HepG2 (cell line): Measurements from ENCODE around the gene RNF5. TPM values are rescaled to one million over a fixed set of nuclear protein-coding genes. Genes with fewer than 3 reads are reported as not detected.

Experiments used
- AGO2 ChIP-seq: fragments of 200-400 bp; formaldehyde crosslinking; optimal IDR thresholded peaks from 2 replicates; pipeline ENCODE3; 2017; ENCODE audit warnings: mild to moderate bottlenecking, low read depth, low read length, moderate library complexity
- ARNT ChIP-seq: fragments of 450-650 bp; IDR thresholded peaks from 2 replicates; pipeline ENCODE4 v1.6.1; 2017
- ETS1 ChIP-seq: sonication (generic); formaldehyde crosslinking; IDR thresholded peaks from 2 replicates; pipeline ENCODE4 v1.4.0; 2020; ENCODE audit warnings: missing genetic modification reagents
- FOSL1 ChIP-seq: sonication (generic); formaldehyde crosslinking; IDR thresholded peaks from 2 replicates; pipeline ENCODE4 v1.9.0; 2021; ENCODE audit warnings: missing genetic modification reagents, borderline replicate concordance
- HIC2 ChIP-seq: sonication (generic); formaldehyde crosslinking; IDR thresholded peaks from 2 replicates; pipeline ENCODE4 v1.9.0; 2022; ENCODE audit warnings: low read depth, missing genetic modification reagents
- JUN ChIP-seq: sonication (generic); formaldehyde crosslinking; IDR thresholded peaks from 2 replicates; pipeline ENCODE4 v1.4.0; 2020; ENCODE audit warnings: mild to moderate bottlenecking, missing genetic modification reagents
- KDM3A ChIP-seq: IDR thresholded peaks from 2 replicates; pipeline ENCODE4 v1.6.1; 2018; ENCODE audit warnings: low read depth, missing compliant biosample characterization
- MIXL1 ChIP-seq: IDR thresholded peaks from 2 replicates; pipeline ENCODE4 v1.6.1; 2016
- RFX1 ChIP-seq: fragments of 450-650 bp; IDR thresholded peaks from 2 replicates; pipeline ENCODE4 v1.6.1; 2017
- THAP8 ChIP-seq: sonication (generic); formaldehyde crosslinking; IDR thresholded peaks from 2 replicates; pipeline ENCODE4 v1.5.1; 2020; ENCODE audit warnings: missing genetic modification reagents, mild to moderate bottlenecking, borderline replicate concordance
- ZBTB39 ChIP-seq: sonication (generic); formaldehyde crosslinking; IDR thresholded peaks from 2 replicates; pipeline ENCODE4 v1.5.0; 2020; ENCODE audit warnings: missing genetic modification reagents
- ZBTB49 ChIP-seq: sonication (generic); formaldehyde crosslinking; IDR thresholded peaks from 2 replicates; pipeline ENCODE4 v1.4.0; 2020; ENCODE audit warnings: missing genetic modification reagents, borderline replicate concordance
- ZNF235 ChIP-seq: sonication (generic); formaldehyde crosslinking; IDR thresholded peaks from 2 replicates; pipeline ENCODE4 v1.8.1; 2023; ENCODE audit warnings: mild to moderate bottlenecking, missing genetic modification reagents, borderline replicate concordance
- ZNF253 ChIP-seq: sonication (generic); formaldehyde crosslinking; IDR thresholded peaks from 2 replicates; pipeline ENCODE4 v1.8.0; 2022; ENCODE audit warnings: mild to moderate bottlenecking, missing genetic modification reagents, borderline replicate concordance
- ZNF547 ChIP-seq: sonication (generic); formaldehyde crosslinking; IDR thresholded peaks from 2 replicates; pipeline ENCODE4 v1.5.1; 2020; ENCODE audit warnings: mild to moderate bottlenecking, missing genetic modification reagents
- ZNF761 ChIP-seq: sonication (generic); formaldehyde crosslinking; conservative IDR thresholded peaks from 2 replicates; pipeline ENCODE4 v1.4.0; 2020; ENCODE audit warnings: mild to moderate bottlenecking, missing genetic modification reagents
- polyA plus RNA-seq, 8 experiments: library from polyadenylated mRNA; depleted of rRNA in 3 of 8; stranded (reverse) in 7 of 8; unstranded in 1 of 8; fragments of >200 nt; fragmentation: Illumina TruSeq in 4 of 8; extraction: Trizol in 4 of 8; gene quantifications; 2 replicates each; pipeline versions ENCODE4 v1.2.1 to v1.2.3, GENCODE V29; 2011 to 2016; ENCODE audit warnings: low read depth in 4 of 8, missing spikeins in 1 of 8, mixed read lengths in 1 of 8; ENCODE audit not compliant: insufficient read depth in 1 of 8
- total RNA-seq, 5 experiments: library from RNA; depleted of rRNA; stranded (reverse); fragments of >200 nt; fragmentation: Illumina TruSeq; extraction: Trizol; gene quantifications; 2 replicates each; pipeline ENCODE4 v1.2.3, GENCODE V29; 2016; ENCODE audit warnings: low read depth in 1 of 5
- TF ChIP-seq, protein P1 (sequence below): sonication (generic); formaldehyde crosslinking; IDR thresholded peaks from 2 replicates; pipeline ENCODE4 v1.8.0; 2022; ENCODE audit warnings: mild to moderate bottlenecking, missing genetic modification reagents
- TF ChIP-seq, protein P2 (sequence below): IDR thresholded peaks from 2 replicates; pipeline ENCODE4 v1.6.1; 2016; ENCODE audit warnings: missing genetic modification reagents, missing compliant biosample characterization

RNF5 gene
- total and polyA plus RNA-seq, 2 of the 13 experiments (the other 11 are each of a cell fraction or from before 2014, with no cell fraction given): 98.0 to 131 TPM

DNA sequence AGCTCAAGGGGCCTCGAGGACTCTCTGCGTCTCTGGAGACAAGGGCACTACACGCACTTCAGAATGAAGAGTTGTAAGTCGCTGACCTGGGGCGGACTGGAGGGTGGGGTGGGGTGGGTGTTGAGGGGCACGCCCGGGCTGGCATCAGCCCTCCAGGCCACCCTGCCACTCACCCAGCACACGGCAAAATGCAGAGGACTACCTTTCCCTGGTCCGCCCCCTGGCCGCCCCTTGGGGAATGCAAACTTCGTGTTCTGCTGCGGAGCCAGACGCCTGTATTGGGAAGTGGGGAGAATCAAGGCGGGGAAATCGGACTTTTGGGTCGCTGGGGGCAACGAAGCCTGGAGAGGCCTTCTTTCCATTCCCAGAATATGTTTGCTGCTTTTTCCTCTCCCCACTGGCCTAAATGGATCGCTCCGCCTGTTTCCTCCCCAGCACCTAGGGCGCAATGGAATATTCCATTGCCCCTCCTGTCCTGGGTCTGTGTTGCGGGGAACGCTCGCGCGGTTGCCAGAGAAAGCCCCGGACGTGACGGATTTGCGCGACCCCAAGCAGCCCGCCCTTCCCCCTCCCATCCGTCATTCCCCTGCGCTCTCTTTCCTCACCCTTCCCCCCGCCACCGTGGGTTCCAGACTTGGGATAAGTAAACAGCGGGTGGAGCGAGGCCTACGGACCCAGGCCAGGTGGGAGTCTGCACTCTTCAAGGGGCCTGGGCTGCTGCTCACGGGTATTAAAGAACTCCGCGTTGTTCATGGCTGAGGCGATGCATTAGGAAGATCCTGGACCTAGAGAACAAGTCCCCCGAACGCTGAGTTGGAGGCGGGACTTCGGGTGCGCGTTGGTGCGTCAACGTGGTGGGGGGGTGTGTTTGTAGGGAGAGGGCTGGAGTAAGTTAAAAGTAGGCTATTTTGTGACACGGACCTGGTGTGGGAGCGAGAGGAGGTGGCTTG, 24.4 kb upstream of the RNF5 start, which contains the start of gene PPT2 (continued):
- TF ChIP-seq ZBTB49 (CRISPR knock-in tag) (no peak), ZNF235 (CRISPR knock-in tag) (0 out of 2 replicates have a peak, but pooled peaks have one; percentile 20), ARNT (no peak), HIC2 (CRISPR knock-in tag) (peak; percentile 82; the same call in 1 of the 2 replicates), FOSL1 (no peak), ZBTB39 (CRISPR knock-in tag) (no peak; the same call in 1 of the 2 replicates), JUN (peak; percentile 72; the same call in 1 of the 2 replicates), KDM3A (CRISPR knock-in tag) (peak; percentile 58), THAP8 (CRISPR knock-in tag) (0 out of 2 replicates have a peak, but pooled peaks have one; percentile 39), ETS1 (CRISPR knock-in tag) (peak; percentile 88; the same call in 1 of the 2 replicates), ZNF253 (CRISPR knock-in tag) (no peak), ZNF761 (CRISPR knock-in tag) (no peak; the same call in 1 of the 2 replicates), RFX1 (peak; percentile 70), MIXL1 (CRISPR knock-in tag) (peak; percentile 45; the same call in 1 of the 2 replicates), ZNF547 (CRISPR knock-in tag) (peak; percentile 76), AGO2 (no peak)
- TF ChIP-seq, protein P1, sequence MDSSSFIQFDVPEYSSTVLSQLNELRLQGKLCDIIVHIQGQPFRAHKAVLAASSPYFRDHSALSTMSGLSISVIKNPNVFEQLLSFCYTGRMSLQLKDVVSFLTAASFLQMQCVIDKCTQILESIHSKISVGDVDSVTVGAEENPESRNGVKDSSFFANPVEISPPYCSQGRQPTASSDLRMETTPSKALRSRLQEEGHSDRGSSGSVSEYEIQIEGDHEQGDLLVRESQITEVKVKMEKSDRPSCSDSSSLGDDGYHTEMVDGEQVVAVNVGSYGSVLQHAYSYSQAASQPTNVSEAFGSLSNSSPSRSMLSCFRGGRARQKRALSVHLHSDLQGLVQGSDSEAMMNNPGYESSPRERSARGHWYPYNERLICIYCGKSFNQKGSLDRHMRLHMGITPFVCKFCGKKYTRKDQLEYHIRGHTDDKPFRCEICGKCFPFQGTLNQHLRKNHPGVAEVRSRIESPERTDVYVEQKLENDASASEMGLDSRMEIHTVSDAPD (CRISPR knock-in tag): 0 out of 2 replicates have a peak, but pooled peaks have one; percentile 50
- TF ChIP-seq, protein P2, sequence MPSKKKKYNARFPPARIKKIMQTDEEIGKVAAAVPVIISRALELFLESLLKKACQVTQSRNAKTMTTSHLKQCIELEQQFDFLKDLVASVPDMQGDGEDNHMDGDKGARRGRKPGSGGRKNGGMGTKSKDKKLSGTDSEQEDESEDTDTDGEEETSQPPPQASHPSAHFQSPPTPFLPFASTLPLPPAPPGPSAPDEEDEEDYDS (CRISPR knock-in tag): peak; percentile 69; the same call in 1 of the 2 replicates
